ENCODE measurements around the gene CDK17. TPM values are rescaled to one million over a fixed set of nuclear protein-coding genes. Genes with fewer than 3 reads are reported as not detected.
"Not testable (repeated sequence)": the region's sequence is repeated elsewhere in the genome, so short reads cannot be mapped to it uniquely, and the experiment has no call there.

CDK17 gene
- total RNA-seq, 1 donor from 2014 or later: 72.4 TPM

DNA sequence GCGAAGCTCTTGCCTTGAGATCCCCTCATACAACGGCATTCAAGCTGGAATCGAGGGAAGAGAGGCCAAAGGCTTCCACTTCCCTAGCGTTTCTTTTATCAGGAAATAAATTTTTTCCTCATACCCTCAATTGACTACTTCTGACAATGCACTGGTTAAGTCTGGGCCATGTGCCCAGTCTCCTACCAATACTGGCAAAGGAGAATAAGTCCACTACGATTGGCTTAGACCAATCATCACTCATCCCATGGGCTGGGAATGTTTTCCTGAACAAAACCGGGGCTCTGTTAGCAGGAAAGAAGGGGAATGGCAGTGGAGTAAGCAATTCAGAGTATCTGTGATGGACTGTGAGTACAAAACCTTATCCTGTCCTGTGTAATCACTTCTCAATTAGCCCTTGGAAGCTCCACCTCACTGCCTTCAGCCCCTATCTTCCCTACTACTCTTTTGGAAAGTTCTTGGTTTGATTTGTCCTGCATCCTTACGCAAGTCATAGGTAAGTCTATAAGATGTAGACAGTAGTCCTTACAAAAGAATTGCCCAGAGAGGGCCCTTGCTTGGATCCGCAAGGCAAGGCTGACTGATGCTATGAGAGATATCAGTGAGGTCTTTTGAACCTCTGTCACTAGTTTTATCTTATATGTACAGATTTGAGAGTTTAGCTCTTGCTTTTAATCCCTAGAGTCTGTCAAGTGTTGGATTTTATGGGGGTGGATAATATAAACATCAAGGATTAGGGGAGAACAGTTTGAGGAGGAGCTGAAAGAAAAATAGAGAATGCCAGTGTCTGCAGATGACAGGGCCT lies 36.3 kb upstream of the CDK17 start:
- Histone ChIP-seq H3K9me3 (no peaks in the 10 kb centered on the region), H3K27ac (no peak overlapping the region), H3K4me1 (no peaks in the 10 kb centered on the region), H3K27me3 (no peaks in the 10 kb centered on the region), H3K36me3 (no peaks in the 10 kb centered on the region), H3K4me3 (no peak overlapping the region)
- intact Hi-C loops (cut with DNase I): no loop called here
- no peak for TF ChIP-seq POLR2AphosphoS5 (IDR thresholded peaks at IDR 0.05; ENCODE audit: insufficient read depth in 1 of 2, low read depth in 1 of 2)
- TF ChIP-seq, protein P1, sequence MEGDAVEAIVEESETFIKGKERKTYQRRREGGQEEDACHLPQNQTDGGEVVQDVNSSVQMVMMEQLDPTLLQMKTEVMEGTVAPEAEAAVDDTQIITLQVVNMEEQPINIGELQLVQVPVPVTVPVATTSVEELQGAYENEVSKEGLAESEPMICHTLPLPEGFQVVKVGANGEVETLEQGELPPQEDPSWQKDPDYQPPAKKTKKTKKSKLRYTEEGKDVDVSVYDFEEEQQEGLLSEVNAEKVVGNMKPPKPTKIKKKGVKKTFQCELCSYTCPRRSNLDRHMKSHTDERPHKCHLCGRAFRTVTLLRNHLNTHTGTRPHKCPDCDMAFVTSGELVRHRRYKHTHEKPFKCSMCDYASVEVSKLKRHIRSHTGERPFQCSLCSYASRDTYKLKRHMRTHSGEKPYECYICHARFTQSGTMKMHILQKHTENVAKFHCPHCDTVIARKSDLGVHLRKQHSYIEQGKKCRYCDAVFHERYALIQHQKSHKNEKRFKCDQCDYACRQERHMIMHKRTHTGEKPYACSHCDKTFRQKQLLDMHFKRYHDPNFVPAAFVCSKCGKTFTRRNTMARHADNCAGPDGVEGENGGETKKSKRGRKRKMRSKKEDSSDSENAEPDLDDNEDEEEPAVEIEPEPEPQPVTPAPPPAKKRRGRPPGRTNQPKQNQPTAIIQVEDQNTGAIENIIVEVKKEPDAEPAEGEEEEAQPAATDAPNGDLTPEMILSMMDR (IDR thresholded peaks at IDR 0.05): no peak
- no peak for TF ChIP-seq POLR2A (IDR thresholded peaks at IDR 0.05)
- DNase-seq (ENCODE audit: extremely low spot score in 2 of 2): no peak

DNA sequence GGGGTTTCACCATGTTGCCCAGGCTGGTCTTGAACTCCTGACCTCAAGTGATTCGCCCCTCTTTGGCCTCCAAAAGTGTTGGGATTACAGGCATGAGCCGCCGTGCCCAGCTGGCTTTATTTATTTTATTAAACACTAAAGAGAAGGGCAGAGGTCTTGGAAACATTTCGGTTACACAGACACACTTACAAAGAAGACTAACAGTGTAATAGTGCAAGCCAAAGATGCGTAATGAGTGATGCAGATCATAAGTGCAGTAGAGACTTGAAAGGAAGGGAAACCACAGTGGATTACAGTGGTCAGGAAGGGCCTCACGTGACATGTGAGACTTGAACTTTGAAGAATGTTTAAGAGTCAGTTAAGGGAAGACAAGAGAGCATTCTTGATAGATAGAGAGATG lies 33.9 kb upstream of the CDK17 start:
- Histone ChIP-seq H3K27ac (no peak overlapping the region), H3K27me3 (no peaks in the 10 kb centered on the region), H3K9me3 (no peaks in the 10 kb centered on the region), H3K36me3 (no peaks in the 10 kb centered on the region), H3K4me1 (no peaks in the 10 kb centered on the region), H3K4me3 (no peak overlapping the region)
- TF ChIP-seq POLR2A (IDR thresholded peaks at IDR 0.05): no peak
- no peak for TF ChIP-seq POLR2AphosphoS5 (IDR thresholded peaks at IDR 0.05; ENCODE audit: insufficient read depth in 1 of 2, low read depth in 1 of 2)
- TF ChIP-seq, protein P1 (IDR thresholded peaks at IDR 0.05): no peak
- no peak for DNase-seq (ENCODE audit: extremely low spot score in 2 of 2)
- intact Hi-C loops (cut with DNase I): no loop called here

DNA sequence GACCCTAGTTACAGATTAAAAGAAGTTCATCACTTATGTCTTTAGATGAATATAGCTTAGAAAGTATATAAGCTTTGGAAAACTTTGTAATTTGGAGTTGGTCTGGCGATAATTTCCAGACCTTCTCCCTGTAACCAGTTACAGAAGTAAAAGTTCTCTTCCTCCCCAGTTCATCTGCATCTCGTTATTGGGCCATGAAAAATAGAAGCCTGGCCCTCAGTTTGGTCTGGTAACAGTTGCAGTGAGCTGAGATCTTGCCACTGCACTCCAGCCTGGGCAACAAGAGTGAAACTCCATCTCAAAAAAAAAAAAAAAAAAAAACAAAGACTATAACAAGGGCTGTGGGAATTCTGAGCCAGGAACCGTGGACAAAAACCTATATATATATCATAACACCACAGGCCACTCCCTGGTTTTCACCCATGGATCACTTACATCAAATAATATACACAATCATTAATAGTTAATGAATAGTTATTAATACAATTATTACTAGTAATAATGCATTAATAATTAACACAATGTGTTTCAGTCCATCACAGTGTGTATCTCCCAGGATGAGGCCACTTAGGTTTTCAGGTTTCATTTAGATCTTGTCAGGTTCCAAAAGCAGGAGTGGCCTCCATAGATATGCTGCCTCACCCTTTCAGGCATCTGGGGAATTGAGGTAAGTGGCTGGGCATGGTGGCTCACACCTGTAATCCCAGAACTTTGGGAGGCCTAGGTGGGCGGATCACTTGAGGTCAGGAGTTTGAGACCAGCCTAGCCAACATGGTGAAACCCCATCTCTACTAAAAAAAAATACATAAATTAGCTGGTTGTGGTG lies 32.5 kb upstream of the CDK17 start:
- H3K27ac ChIP-seq; H3K36me3 ChIP-seq; H3K4me1 ChIP-seq; DNase-seq (ENCODE audit: extremely low spot score in 2 of 2); H3K4me3 ChIP-seq; intact Hi-C loops (cut with DNase I); H3K9me3 ChIP-seq; H3K27me3 ChIP-seq: not testable (repeated sequence)

DNA sequence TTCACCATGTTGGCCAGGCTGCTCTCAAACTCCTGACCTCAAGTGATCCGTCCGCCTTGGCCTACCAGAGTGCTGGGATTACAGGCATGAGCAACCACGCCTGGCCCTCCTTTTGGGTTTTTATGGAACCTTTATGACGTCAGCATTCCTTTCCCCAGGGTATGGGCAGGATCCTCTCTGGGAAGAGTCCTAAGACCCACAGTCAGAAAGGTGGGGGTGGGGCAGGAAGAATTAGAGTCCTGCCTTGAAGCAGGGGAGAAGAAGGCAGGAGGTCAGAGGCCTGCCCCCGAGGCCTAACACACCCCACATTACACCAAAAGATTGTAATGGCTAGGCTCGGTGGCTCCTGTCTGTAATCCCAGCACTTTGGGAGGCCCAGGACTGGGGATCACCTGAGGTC lies 30.8 kb upstream of the CDK17 start:
- DNase-seq (ENCODE audit: extremely low spot score in 2 of 2): no peak
- H3K4me3 ChIP-seq: no peak overlapping the region
- intact Hi-C loops (cut with DNase I): no loop called here

DNA sequence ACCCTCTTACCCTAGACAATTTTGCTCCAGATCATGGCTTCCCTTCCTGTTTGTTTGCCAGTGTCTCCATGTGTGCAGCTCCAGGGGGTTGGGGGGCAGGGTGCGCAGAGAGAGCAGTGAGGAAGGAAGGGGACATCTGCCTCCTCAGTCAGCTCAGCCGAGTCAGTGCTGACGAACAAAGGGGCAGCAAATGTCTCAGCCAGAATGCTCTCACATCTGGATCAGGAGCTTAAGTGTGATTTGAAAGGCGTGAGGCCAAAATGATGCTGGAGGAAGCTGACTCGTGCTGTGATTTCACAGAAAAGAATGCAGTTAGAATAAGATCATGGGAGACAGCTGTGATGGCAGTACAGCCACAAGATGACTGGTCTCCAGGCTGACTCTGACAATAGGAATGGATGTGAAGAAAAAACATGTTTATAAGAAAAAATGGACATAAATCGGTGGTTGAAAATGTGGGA lies 27.1 kb upstream of the CDK17 start:
- H3K27me3 ChIP-seq: no peaks in the 10 kb centered on the region
- TF ChIP-seq POLR2A (IDR thresholded peaks at IDR 0.05) (peak in 1 of 2 donors; percentile 43), POLR2AphosphoS5 (IDR thresholded peaks at IDR 0.05; ENCODE audit: insufficient read depth in 1 of 2, low read depth in 1 of 2) (peak; percentile 71 to 82)
- TF ChIP-seq, protein P1 (IDR thresholded peaks at IDR 0.05): no peak
- peak in 1 of 2 donors; percentile 97 for DNase-seq (ENCODE audit: extremely low spot score in 2 of 2)
- peak overlapping the region; percentile 79 for H3K27ac ChIP-seq
- H3K36me3 ChIP-seq: no peaks in the 10 kb centered on the region
- H3K9me3 ChIP-seq: no peaks in the 10 kb centered on the region
- no peak overlapping the region for H3K4me3 ChIP-seq
- intact Hi-C loops (cut with DNase I): no loop called here
- no peaks in the 10 kb centered on the region for H3K4me1 ChIP-seq

More for the DNA sequence above, 30.8 kb upstream of the CDK17 start:
- Histone ChIP-seq H3K27me3 (no peaks in the 10 kb centered on the region), H3K27ac (no peak overlapping the region), H3K9me3 (no peaks in the 10 kb centered on the region), H3K36me3 (no peaks in the 10 kb centered on the region), H3K4me1 (no peaks in the 10 kb centered on the region)
- TF ChIP-seq POLR2AphosphoS5 (IDR thresholded peaks at IDR 0.05; ENCODE audit: insufficient read depth in 1 of 2, low read depth in 1 of 2) (no peak), POLR2A (IDR thresholded peaks at IDR 0.05) (no peak)
- TF ChIP-seq, protein P1 (IDR thresholded peaks at IDR 0.05): no peak
